SK-N-SH treated with all-trans-retinoic acid at 6 μM for 48 hours (cell line): ENCODE results near the gene TSPAN14.

Experiments
- ATAC-seq: fragments of 200-7000 bp; cut with Tn5 transposase; 3 replicates; pipeline ENCODE4 v1.9.1; 2020; ENCODE audit warnings: mild to moderate bottlenecking, moderate library complexity
- ARNTL ChIP-seq: fragments of 450-650 bp; formaldehyde crosslinking; IDR thresholded peaks from 2 replicates; pipeline ENCODE4 v1.5.0; 2020; ENCODE audit warnings: low read depth, mild to moderate bottlenecking, moderate library complexity, borderline replicate concordance
- BACH2 ChIP-seq: fragments of 250-450 bp; sonication (Bioruptor Pico); IDR thresholded peaks from 2 replicates; pipeline ENCODE4 v1.9.0; 2021; ENCODE audit warnings: mild to moderate bottlenecking, borderline replicate concordance
- CSDC2 ChIP-seq: fragments of 250-450 bp; sonication (Bioruptor Pico); IDR thresholded peaks from 2 replicates; pipeline ENCODE4 v1.5.0; 2020; ENCODE audit warnings: mild to moderate bottlenecking, moderate library complexity
- ESRRG ChIP-seq: fragments of 250-450 bp; sonication (Bioruptor Pico); IDR thresholded peaks from 2 replicates; pipeline ENCODE4 v1.6.1; 2021; ENCODE audit warnings: mild to moderate bottlenecking
- GLIS3 ChIP-seq: fragments of 250-450 bp; sonication (Bioruptor Pico); IDR thresholded peaks from 2 replicates; pipeline ENCODE4 v1.5.0; 2020; ENCODE audit warnings: mild to moderate bottlenecking, moderate library complexity
- ISL1 ChIP-seq: fragments of 250-450 bp; sonication (Bioruptor Pico); IDR thresholded peaks from 2 replicates; pipeline ENCODE4 v2.1.2; 2022; ENCODE audit warnings: mild to moderate bottlenecking, moderate library complexity
- OSR1 ChIP-seq: fragments of 250-450 bp; sonication (Bioruptor Pico); IDR thresholded peaks from 2 replicates; pipeline ENCODE4 v1.8.0; 2022; ENCODE audit warnings: moderate library complexity, mild to moderate bottlenecking, inconsistent platforms
- PATZ1 ChIP-seq: fragments of 250-450 bp; sonication (Bioruptor Pico); IDR thresholded peaks from 2 replicates; pipeline ENCODE4 v1.8.0; 2020; ENCODE audit warnings: mild to moderate bottlenecking, moderate library complexity, borderline replicate concordance
- RARB ChIP-seq: fragments of 250-450 bp; sonication (Bioruptor Pico); IDR thresholded peaks from 2 replicates; pipeline ENCODE4 v1.8.0; 2021; ENCODE audit warnings: mild to moderate bottlenecking, moderate library complexity
- SNAI2 ChIP-seq: fragments of 250-450 bp; sonication (Bioruptor Pico); IDR thresholded peaks from 2 replicates; pipeline ENCODE4 v1.5.0; 2020; ENCODE audit warnings: mild to moderate bottlenecking, moderate library complexity
- TCF4 ChIP-seq: fragments of 250-450 bp; sonication (Bioruptor Pico); IDR thresholded peaks from 2 replicates; pipeline ENCODE4 v1.8.0; 2021; ENCODE audit warnings: mild to moderate bottlenecking, moderate library complexity, borderline replicate concordance
- TOX ChIP-seq: fragments of 250-450 bp; sonication (Bioruptor Pico); IDR thresholded peaks from 2 replicates; pipeline ENCODE4 v1.8.0; 2021; ENCODE audit warnings: mild to moderate bottlenecking, moderate library complexity, borderline replicate concordance
- ZC3H10 ChIP-seq: fragments of 250-450 bp; sonication (Bioruptor Pico); IDR thresholded peaks from 2 replicates; pipeline ENCODE4 v1.5.1; 2021; ENCODE audit warnings: mild to moderate bottlenecking, moderate library complexity
- ZFP3 ChIP-seq: fragments of 250-450 bp; sonication (Bioruptor Pico); IDR thresholded peaks from 2 replicates; pipeline ENCODE4 v1.5.0; 2020; ENCODE audit warnings: mild to moderate bottlenecking, moderate library complexity
- ZFP30 ChIP-seq: fragments of 450-650 bp; formaldehyde crosslinking; IDR thresholded peaks from 2 replicates; pipeline ENCODE4 v1.5.0; 2022; ENCODE audit warnings: mild to moderate bottlenecking, moderate library complexity
- ZNF565 ChIP-seq: fragments of 450-650 bp; formaldehyde crosslinking; conservative IDR thresholded peaks from 2 replicates; pipeline ENCODE4 v1.5.0; 2020; ENCODE audit warnings: low read depth, mild to moderate bottlenecking, moderate library complexity
- ZNF70 ChIP-seq: fragments of 450-650 bp; formaldehyde crosslinking; IDR thresholded peaks from 2 replicates; pipeline ENCODE4 v1.5.0; 2020; ENCODE audit warnings: mild to moderate bottlenecking, moderate library complexity
- ZNF8 ChIP-seq: fragments of 450-650 bp; formaldehyde crosslinking; IDR thresholded peaks from 2 replicates; pipeline ENCODE4 v1.5.0; 2020; ENCODE audit warnings: mild to moderate bottlenecking, moderate library complexity
- TF ChIP-seq, protein P1 (sequence below): fragments of 250-450 bp; sonication (Bioruptor Pico); IDR thresholded peaks from 2 replicates; pipeline ENCODE4 v1.5.1; 2020; ENCODE audit warnings: low read depth, mild to moderate bottlenecking, moderate library complexity
- TF ChIP-seq, protein P2 (sequence below): fragments of 250-450 bp; sonication (Bioruptor Pico); IDR thresholded peaks from 2 replicates; pipeline ENCODE4 v1.5.0; 2020; ENCODE audit warnings: mild to moderate bottlenecking, moderate library complexity

TSPAN14 gene

GRCh38 chr10:80407812-80408241 is 46.3 kb upstream of the TSPAN14 start (continued):
- TF ChIP-seq, protein P1, sequence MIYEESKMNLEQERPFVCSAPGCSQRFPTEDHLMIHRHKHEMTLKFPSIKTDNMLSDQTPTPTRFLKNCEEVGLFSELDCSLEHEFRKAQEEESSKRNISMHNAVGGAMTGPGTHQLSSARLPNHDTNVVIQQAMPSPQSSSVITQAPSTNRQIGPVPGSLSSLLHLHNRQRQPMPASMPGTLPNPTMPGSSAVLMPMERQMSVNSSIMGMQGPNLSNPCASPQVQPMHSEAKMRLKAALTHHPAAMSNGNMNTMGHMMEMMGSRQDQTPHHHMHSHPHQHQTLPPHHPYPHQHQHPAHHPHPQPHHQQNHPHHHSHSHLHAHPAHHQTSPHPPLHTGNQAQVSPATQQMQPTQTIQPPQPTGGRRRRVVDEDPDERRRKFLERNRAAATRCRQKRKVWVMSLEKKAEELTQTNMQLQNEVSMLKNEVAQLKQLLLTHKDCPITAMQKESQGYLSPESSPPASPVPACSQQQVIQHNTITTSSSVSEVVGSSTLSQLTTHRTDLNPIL: no peak
- TF ChIP-seq, protein P2, sequence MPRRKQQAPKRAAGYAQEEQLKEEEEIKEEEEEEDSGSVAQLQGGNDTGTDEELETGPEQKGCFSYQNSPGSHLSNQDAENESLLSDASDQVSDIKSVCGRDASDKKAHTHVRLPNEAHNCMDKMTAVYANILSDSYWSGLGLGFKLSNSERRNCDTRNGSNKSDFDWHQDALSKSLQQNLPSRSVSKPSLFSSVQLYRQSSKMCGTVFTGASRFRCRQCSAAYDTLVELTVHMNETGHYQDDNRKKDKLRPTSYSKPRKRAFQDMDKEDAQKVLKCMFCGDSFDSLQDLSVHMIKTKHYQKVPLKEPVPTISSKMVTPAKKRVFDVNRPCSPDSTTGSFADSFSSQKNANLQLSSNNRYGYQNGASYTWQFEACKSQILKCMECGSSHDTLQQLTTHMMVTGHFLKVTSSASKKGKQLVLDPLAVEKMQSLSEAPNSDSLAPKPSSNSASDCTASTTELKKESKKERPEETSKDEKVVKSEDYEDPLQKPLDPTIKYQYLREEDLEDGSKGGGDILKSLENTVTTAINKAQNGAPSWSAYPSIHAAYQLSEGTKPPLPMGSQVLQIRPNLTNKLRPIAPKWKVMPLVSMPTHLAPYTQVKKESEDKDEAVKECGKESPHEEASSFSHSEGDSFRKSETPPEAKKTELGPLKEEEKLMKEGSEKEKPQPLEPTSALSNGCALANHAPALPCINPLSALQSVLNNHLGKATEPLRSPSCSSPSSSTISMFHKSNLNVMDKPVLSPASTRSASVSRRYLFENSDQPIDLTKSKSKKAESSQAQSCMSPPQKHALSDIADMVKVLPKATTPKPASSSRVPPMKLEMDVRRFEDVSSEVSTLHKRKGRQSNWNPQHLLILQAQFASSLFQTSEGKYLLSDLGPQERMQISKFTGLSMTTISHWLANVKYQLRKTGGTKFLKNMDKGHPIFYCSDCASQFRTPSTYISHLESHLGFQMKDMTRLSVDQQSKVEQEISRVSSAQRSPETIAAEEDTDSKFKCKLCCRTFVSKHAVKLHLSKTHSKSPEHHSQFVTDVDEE (CRISPR knock-in tag): no peak
- TF ChIP-seq ZNF70 (no peak), ARNTL (CRISPR knock-in tag) (no peak), BACH2 (CRISPR knock-in tag) (no peak)

- ATAC-seq: peak; percentile 95
These were observed 45.6 kb upstream of the TSPAN14 start, which contains the start of gene PRXL2A for GRCh38 chr10:80408242-80409101. Gene PRXL2A, plus strand, starts transcription at chr10:80408551. Its CDS starts 11,917 bp downstream, at chr10:80420468.

DNA sequence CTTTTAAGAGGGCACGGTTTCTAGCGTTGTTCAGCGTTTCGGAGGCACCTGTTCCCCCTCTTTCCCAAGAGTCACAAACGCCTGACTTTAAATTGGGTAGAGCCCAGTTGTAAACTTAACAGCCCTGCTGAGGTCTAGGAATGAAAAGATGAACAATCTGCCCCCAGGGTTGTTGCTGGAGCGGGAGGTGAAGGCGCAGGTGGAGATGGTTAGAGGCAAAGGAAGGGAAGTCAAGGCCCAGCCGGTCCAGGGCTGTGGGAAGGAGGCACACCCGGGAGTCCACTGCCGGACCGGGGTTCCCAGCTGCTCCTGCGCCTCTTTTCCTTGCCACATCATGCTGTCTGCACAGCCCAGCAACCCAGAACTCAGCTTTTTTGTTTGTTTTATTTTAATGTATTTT is 45.0 kb upstream of the TSPAN14 start:
- TF ChIP-seq ZC3H10 (CRISPR knock-in tag) (no peak), CSDC2 (CRISPR knock-in tag) (no peak), RARB (CRISPR knock-in tag) (no peak), ZNF8 (CRISPR knock-in tag) (no peak), TOX (CRISPR knock-in tag) (no peak), TCF4 (no peak), GLIS3 (CRISPR knock-in tag) (no peak), ZNF565 (CRISPR knock-in tag) (no peak), ARNTL (CRISPR knock-in tag) (no peak), PATZ1 (no peak), ZFP30 (CRISPR knock-in tag) (no peak), ISL1 (CRISPR knock-in tag) (no peak), OSR1 (CRISPR knock-in tag) (no peak), ZFP3 (CRISPR knock-in tag) (no peak), BACH2 (CRISPR knock-in tag) (no peak), ESRRG (CRISPR knock-in tag) (no peak)
- TF ChIP-seq, protein P2 (CRISPR knock-in tag): no peak
- no peak for ATAC-seq

More at GRCh38 chr10:80408242-80409101, 45.6 kb upstream of the TSPAN14 start, which contains the start of gene PRXL2A:
- TF ChIP-seq ZFP3 (CRISPR knock-in tag) (0 out of 2 replicates have a peak, but pooled peaks have one; percentile 30), ESRRG (CRISPR knock-in tag) (no peak), ARNTL (CRISPR knock-in tag) (no peak), TCF4 (no peak), SNAI2 (CRISPR knock-in tag) (no peak), CSDC2 (CRISPR knock-in tag) (no peak)
- TF ChIP-seq, all 23 proteins: peak for 1
